GM12891 (cell line): ENCODE results near the gene MYO19.

Source experiments
- PAX5 ChIP-seq: IDR thresholded peaks from 2 replicates; pipeline ENCODE4 v1.6.1; 2011; ENCODE audit warnings: low read length, moderate library complexity, mild to moderate bottlenecking; ENCODE audit not compliant: insufficient read depth, severe bottlenecking
- POLR2A ChIP-seq: IDR thresholded peaks from 2 replicates; pipeline ENCODE4 v1.6.1; 2011; ENCODE audit warnings: low read depth, low read length, control low read depth
- POLR2AphosphoS5 ChIP-seq: IDR thresholded peaks from 2 replicates; pipeline ENCODE4 v1.6.1; 2011; ENCODE audit warnings: low read depth, low read length, control low read depth
- TAF1 ChIP-seq: IDR thresholded peaks from 2 replicates; pipeline ENCODE4 v1.6.1; 2011; ENCODE audit warnings: low read depth, low read length, control low read depth

- no peak for TF ChIP-seq POLR2AphosphoS5
- no peak for TF ChIP-seq POLR2A
- TF ChIP-seq PAX5: no peak
- TF ChIP-seq TAF1: no peak
Measured at GRCh38 chr17:36503456-36504155, 31.1 kb downstream of the MYO19 start.
